ENCODE results near the gene CD248.
A peak's percentile ranks its signal among the peaks of the same experiment; 100 is the strongest.
"Not testable (repeated sequence)": the region's sequence is repeated elsewhere in the genome, so short reads cannot be mapped to it uniquely, and the experiment has no call there.

Gene CD248

GRCh38 chr11:66316849-66317251 is at the start of gene CD248:
Gene CD248 (minus strand): TSS chr11:66317044. CDS start chr11:66317027, 17 bp downstream.
- DNase-seq (ENCODE audit: low spot score), result no peak

- peak; percentile 64 for DNase-seq (ENCODE audit: low spot score)
Observed at GRCh38 chr11:66365711-66366619, 49.1 kb upstream of the CD248 start.

GRCh38 chr11:66365166-66365565 is 48.3 kb upstream of the CD248 start:
- DNase-seq (ENCODE audit: low spot score), result peak; percentile 62

- DNase-seq (ENCODE audit: low spot score), result peak; percentile 98
Observed at GRCh38 chr11:66363805-66364535, 47.1 kb upstream of the CD248 start.

- peak; percentile 56 for DNase-seq (ENCODE audit: low spot score)
Observed at GRCh38 chr11:66363187-66363601, 46.4 kb upstream of the CD248 start.

- no peak for DNase-seq (ENCODE audit: low spot score)
Observed at GRCh38 chr11:66362481-66363147, 45.8 kb upstream of the CD248 start.

GRCh38 chr11:66361502-66361941 is 44.7 kb upstream of the CD248 start:
- peak; percentile 57 for DNase-seq (ENCODE audit: low spot score)

- peak; percentile 28 for DNase-seq (ENCODE audit: low spot score)
Observed at GRCh38 chr11:66360406-66361073, 43.7 kb upstream of the CD248 start.

- DNase-seq (ENCODE audit: low spot score), result peak; percentile 71
Observed at GRCh38 chr11:66359662-66360087, 42.8 kb upstream of the CD248 start.

- DNase-seq (ENCODE audit: low spot score), result not testable (repeated sequence)
Observed at GRCh38 chr11:66350560-66351235, 33.9 kb upstream of the CD248 start.

- DNase-seq (ENCODE audit: low spot score), result no peak
Observed at GRCh38 chr11:66349084-66349386, 32.2 kb upstream of the CD248 start.

- peak; percentile 98 for DNase-seq (ENCODE audit: low spot score)
Observed at GRCh38 chr11:66347425-66348276, 30.8 kb upstream of the CD248 start, which contains the start of gene B4GAT1. Gene B4GAT1 (minus strand): TSS chr11:66347629. CDS start chr11:66347545, 84 bp downstream.

- peak; percentile 83 for DNase-seq (ENCODE audit: low spot score)
Observed at GRCh38 chr11:66346476-66347424, 29.9 kb upstream of the CD248 start.

GRCh38 chr11:66345316-66345649 is 28.4 kb upstream of the CD248 start:
- no peak for DNase-seq (ENCODE audit: low spot score)

- peak; percentile 100 for DNase-seq (ENCODE audit: low spot score)
Observed at GRCh38 chr11:66344550-66345315, 27.9 kb upstream of the CD248 start, which contains the start of gene BRMS1. Gene BRMS1 (minus strand): TSS chr11:66345104. CDS start chr11:66342234, 2,870 bp downstream.

- DNase-seq (ENCODE audit: low spot score), result no peak
Observed at GRCh38 chr11:66343176-66343575, 26.3 kb upstream of the CD248 start.

- DNase-seq (ENCODE audit: low spot score), result no peak
Observed at GRCh38 chr11:66341502-66342126, 24.8 kb upstream of the CD248 start.

Data from HuH-7.5 (cell line).